8988T (cell line): ENCODE measurements around the gene WIPI1.
"Not testable (repeated sequence)": the region's sequence is repeated elsewhere in the genome, so short reads cannot be mapped to it uniquely, and the experiment has no call there.

Experiments
- DNase-seq: peaks from one replicate; pipeline ENCODE4 v3.0.0; 2011

WIPI1 gene

GRCh38 chr17:68383443-68384321 is 73.6 kb downstream of the WIPI1 start:
- DNase-seq: no peak

DNA sequence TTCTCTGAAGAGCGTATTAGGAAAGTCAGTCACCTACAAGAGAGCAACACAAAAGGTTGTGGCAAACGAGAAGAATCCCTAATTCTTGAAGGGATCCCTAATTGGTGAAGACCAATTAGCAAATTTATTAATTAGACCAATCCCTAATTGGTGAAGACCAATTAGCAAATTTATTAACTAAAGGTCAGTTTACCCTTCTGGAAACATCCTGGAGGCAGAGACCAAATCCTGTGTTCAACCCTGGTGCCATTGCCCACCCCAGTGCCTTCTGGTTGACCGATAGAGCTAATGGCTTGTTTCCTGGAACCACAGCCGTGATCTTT is 74.2 kb downstream of the WIPI1 start:
- no peak for DNase-seq

DNA sequence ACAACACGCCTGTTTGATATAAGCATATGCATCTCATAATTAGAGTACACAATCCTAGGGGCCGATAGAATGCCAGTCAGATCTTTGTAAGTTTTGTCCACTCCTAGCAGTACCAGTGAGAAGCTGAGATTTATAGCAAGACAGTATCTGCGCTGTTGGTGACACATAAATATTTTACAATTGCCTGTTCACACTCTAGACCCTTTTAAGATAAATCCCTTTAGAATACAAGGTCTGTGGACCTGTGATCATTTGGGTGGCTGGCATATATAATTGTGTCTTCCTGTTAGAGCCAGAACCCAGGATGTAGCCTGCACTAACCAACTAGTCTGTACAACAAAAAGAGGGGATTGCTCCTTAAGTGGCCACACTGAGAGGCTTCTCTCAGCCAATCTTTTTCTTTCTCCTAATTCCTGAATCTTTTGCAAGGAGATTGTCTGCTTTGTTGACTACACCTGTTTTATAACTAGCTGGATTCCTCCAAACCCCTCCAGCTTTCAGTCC is 74.7 kb downstream of the WIPI1 start:
- DNase-seq: no peak

DNA sequence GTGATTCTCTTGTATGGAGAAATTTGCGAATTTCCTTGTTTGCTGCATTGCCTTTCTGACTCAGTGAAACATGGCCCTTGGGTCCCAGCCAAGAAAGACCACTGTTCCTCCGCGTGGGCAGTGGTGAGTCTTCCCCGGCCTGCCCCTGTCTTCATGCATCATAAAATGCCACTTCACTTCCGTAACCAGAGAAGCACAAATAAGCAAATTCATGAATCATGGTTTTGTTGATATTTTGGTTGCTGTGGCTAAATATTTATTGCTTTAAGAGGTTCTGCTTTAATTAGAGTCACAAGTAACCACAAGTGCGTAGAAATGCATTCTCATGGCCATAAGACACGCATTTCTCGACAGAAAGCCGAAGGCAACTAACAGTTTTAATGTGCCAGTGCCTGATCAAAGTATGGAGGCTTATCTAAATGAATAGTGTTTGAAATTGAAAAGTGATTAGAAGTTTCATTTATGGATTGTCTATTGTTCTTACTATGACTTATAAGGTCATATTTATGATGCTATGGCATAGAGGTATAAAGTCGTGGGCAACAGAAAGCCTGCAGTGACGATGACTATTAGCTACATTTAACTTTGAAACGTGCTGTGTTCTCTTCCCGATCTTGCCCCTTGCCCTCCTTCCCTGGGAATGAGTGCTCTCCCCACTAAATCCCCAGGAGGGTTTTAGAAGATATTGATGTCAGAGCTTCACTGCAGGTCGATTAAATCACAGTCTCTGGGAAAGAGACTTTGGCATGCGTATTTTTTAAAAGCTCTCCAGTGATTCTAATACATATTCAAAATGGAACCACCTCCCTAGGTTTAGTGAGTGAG is 76.0 kb downstream of the WIPI1 start:
- no peak for DNase-seq

DNA sequence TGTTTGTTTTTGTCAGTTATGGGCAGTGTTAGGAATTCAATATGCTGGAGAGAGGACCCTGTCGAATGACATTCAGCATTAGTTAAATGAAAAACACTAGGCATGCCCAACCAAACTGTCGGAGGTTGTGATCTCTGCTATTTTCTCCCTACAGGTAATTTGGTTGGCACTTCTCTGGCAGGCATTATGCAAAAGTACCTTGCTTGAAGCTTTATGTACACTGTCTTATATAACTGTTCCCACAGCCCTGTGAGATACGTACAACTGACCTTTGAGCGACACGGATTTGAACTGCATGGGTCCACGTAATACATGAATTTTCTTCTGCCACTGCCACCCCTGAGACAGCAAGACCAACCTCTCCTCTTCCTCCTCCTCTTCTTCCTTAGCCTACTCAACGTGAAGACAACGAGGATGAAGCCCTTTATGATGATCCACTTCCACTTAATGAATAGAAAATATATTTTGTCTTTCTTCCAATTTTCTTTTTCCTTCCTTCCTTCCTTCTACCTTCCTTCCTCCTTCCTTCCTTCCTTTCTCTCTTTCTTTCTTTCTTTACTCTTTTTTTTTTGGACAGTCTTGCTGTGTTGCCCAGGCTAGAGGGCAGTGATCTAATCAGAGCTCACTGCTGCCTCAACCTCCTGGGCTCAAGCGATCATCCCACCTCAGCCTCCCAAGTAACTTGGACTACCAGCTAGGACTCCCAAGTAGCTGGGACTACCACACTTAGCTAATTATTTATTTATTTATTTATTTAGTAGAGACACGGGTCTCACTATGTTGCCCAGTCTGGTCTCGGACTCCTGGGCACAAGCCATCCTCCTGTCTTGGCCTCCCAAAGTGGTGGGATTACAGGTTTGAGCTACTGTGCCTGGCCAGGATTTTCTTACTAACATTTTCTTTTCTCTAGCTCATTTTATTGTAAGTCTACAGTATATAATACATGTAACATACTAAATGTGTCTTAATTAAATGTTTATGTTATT is 77.3 kb downstream of the WIPI1 start:
- DNase-seq: no peak

DNA sequence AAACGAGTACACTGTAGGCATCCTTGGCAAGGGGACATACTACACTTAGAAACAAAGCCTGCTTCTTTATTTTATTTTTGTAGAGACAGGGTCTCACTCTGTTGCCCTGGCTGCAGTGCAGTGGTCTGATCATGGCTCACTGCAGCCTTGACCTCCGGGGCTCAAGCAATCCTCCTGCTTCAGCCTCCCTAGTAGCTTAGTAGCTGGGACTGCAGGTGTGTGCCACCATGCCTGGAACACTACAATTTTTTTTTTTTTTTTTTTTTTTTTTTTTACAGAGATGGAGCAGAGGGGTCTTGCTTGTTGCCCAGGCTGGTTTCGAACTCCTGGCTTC is 78.2 kb downstream of the WIPI1 start:
- DNase-seq: no peak

DNA sequence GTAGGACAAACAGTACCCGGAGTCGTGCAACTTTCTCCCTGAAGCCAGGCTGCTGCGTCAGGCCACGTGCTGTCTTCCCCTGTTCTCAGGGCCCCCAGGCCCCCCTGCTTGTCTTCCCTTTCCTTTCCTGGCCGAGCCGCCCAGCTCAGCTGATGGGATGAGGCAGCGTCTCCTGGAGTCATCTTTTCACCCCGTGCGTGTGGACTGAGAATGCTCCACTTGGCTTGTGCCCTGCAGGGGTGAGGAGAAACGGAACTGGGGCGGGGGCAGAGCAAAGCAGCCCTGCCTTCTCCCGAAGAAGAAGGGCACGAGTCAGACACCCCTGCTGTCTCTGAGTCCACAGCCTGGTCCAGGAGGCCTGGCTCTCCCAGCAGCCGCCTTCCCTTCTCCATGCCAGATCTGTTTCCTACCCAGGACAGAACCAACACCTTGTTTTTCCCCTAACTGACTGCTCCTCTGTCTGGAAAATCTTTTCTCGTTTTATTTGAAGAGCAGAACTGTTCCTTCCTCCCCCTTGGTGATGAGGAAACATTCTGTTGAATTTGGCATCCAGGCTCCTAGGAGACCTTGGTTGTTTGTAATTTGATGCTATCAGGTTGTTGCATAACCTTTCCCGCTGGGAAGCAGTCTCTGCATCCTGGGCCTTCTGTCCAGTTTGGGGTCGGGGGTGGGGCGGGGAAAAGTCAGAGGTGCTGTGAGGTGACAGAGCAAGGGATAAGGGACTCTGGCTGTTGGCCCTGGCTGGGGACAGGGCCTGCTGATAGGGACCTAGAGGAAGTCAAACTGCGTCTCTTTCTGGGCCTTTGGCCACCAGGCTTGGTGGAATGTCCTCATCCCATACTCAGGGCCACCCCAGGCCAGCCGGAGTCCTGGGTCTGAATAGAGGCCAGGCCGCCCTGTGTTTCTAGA is 78.8 kb downstream of the WIPI1 start:
- no peak for DNase-seq

DNA sequence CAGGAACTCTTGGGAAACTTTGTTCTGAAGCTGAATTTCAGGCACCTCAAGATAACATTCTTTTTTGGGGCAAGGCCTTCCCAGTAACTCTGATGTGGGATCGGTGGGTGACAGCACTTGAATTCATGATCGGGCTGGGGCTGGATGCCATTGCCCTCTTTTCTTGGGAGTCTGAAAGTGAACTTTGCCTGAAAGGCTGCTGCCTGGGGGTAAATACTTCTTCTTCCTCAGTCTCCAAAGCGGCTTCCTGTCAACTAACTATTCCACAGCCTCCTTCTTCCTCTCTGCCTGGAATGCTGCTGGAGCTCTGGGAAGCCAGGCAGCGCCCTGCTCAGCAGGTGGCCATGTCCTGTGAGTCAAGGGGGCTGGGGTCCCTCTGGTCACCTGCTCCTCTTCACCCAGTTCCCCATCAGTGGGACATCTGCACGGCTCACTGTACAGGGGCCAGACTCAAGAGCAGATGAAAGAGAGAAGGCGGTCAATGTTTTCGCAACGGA is 79.5 kb downstream of the WIPI1 start:
- no peak for DNase-seq

GRCh38 chr17:68376178-68376577 is 81.1 kb downstream of the WIPI1 start:
- DNase-seq: not testable (repeated sequence)

DNA sequence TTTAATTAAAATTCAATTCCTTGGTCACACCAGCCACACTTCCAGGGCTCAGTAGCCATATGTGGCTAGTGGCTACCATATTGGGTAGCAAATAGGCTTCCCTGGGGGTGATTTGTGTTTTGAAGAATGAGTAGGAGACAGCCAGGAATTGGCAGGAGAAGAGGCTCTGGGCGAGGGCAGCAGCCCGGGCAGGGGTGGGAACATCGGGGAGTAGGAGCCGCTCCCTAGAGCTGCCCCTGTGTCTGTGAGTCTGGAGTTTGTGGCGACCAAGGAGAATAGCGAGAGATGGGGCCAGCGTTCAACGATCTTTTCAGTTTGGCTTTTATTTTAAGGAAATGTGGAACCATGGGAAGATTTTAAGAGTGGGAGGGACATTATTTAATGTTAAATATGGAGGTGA is 81.7 kb downstream of the WIPI1 start:
- DNase-seq: no peak
